ENCODE measurements around the gene ALOX12B. TPM values are rescaled to one million over a fixed set of nuclear protein-coding genes. Genes with fewer than 3 reads are reported as not detected.

Gene ALOX12B
- polyA plus RNA-seq, 1 of the 3 experiments (the other 2 are of a cell fraction), result 0.20 TPM

Small RNAs within 50 kb of the gene (small RNA-seq; reads per million reads assigned to genes)
- gene MIR4314, result 0 reads per million in 7 experiments

Other genes starting within 250 kb of the ALOX12B start
- gene TMEM88, start 232.7 kb downstream of the ALOX12B start, polyA plus RNA-seq (2012; rRNA removed), result 0.83 and 1.2 TPM in 2 replicates
- gene NAA38, start 230.2 kb downstream of the ALOX12B start, polyA plus RNA-seq (2012; rRNA removed), result 133 and 202 TPM in 2 replicates
- gene CYB5D1, start 229.7 kb downstream of the ALOX12B start, polyA plus RNA-seq (2012; rRNA removed), result 8.8 and 9.8 TPM in 2 replicates
- 55.2 and 56.2 TPM in 2 replicates for gene CHD3, start 198.9 kb downstream of the ALOX12B start, polyA plus RNA-seq (2012; rRNA removed)
- 7.4 and 9.0 TPM in 2 replicates for gene RNF227, start 171.4 kb downstream of the ALOX12B start, polyA plus RNA-seq (2012; rRNA removed)
- gene KCNAB3, start 157.9 kb downstream of the ALOX12B start, polyA plus RNA-seq (2012; rRNA removed), result 4.4 and 5.1 TPM in 2 replicates
- gene TRAPPC1, start 155.8 kb downstream of the ALOX12B start, polyA plus RNA-seq (2012; rRNA removed), result 390 and 555 TPM in 2 replicates
- 26.3 and 27.4 TPM in 2 replicates for gene CNTROB, start 155.5 kb downstream of the ALOX12B start, polyA plus RNA-seq (2012; rRNA removed)
- not detected in 2 replicates for gene GUCY2D, start 85.1 kb downstream of the ALOX12B start, polyA plus RNA-seq (2012; rRNA removed)
- not detected in 2 replicates for gene ALOX15B, start 48.7 kb downstream of the ALOX12B start, polyA plus RNA-seq (2012; rRNA removed)
- gene ALOXE3, start 30.8 kb upstream of the ALOX12B start, polyA plus RNA-seq (2012; rRNA removed), result 0.13 and 0.46 TPM in 2 replicates
- gene HES7, start 36.4 kb upstream of the ALOX12B start, polyA plus RNA-seq (2012; rRNA removed), result 0.71 and 1.2 TPM in 2 replicates
- 32.7 and 56.8 TPM in 2 replicates for gene PER1, start 64.7 kb upstream of the ALOX12B start, polyA plus RNA-seq (2012; rRNA removed)
- gene VAMP2, start 75.2 kb upstream of the ALOX12B start, polyA plus RNA-seq (2012; rRNA removed), result 42.0 and 43.4 TPM in 2 replicates
- gene TMEM107, start 88.7 kb upstream of the ALOX12B start, polyA plus RNA-seq (2012; rRNA removed), result 18.6 and 19.2 TPM in 2 replicates
- gene BORCS6, start 102.5 kb upstream of the ALOX12B start, polyA plus RNA-seq (2012; rRNA removed), result 3.7 and 4.3 TPM in 2 replicates
- gene AURKB, start 122.9 kb upstream of the ALOX12B start, polyA plus RNA-seq (2012; rRNA removed), result 28.8 and 43.9 TPM in 2 replicates
- gene CTC1, start 160.3 kb upstream of the ALOX12B start, polyA plus RNA-seq (2012; rRNA removed), result 11.0 and 12.6 TPM in 2 replicates
- gene PFAS, start 161.6 kb upstream of the ALOX12B start, polyA plus RNA-seq (2012; rRNA removed), result 22.4 and 24.0 TPM in 2 replicates
- gene RANGRF, start 201.0 kb upstream of the ALOX12B start, polyA plus RNA-seq (2012; rRNA removed), result 47.3 and 55.9 TPM in 2 replicates
- gene SLC25A35, start 207.7 kb upstream of the ALOX12B start, polyA plus RNA-seq (2012; rRNA removed), result 4.1 and 5.6 TPM in 2 replicates
- gene ARHGEF15, start 222.5 kb upstream of the ALOX12B start, polyA plus RNA-seq (2012; rRNA removed), result not detected in 2 replicates